Activated CD8-positive, alpha-beta memory T cell treated with anti-CD3 and anti-CD28 coated beads, Interleukin-2, amount 50 U/mL, for 48 hours (primary cell): ENCODE data around the gene ZSWIM3.
"Not testable (repeated sequence)": the region's sequence is repeated elsewhere in the genome, so short reads cannot be mapped to it uniquely, and the experiment has no call there.

Experiments
- DNase-seq: peaks from one replicate; pipeline ENCODE4 v3.0.0-alpha.2; 2020

The ZSWIM3 gene

DNA sequence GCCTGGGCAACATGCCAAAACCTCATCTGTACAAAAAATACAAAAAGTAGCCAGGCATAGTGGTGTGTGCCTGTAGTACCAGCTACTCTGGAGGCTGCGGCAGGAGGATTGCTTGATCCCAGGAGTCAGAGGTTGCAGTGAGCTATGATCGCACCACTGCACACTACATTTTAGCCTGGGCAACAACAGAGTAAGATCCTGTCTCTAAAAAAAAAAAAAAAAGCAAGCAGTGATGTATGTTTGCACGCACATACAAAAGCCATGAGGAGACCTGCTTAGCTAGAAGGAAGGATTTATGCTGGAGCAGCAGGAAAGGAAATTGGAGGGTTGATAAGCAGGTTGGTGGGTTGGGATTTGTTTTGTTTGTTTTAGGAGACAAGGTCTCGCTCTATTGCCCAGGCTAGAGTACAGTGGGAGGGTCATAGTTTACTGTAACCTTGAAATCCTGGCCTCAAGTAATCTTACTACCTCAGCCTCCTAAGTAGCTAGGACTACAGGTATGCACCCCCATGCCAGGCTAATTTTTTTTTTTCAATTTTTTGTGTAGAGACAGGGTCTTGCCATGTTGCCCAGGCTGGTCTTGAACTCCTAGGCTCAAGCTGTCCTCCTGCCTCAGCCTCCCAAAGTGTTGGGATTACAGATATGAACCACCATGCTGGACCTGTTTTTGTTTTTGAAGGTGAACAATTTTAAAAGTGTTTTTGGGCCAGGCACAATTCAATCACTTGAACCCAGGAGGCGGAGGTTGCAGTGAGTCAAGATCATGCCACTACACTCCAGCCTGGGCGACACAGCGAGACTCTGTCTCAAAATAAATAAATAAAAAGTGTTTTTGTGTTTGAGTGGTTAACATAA lies 4.0 kb downstream of the ZSWIM3 start:
- DNase-seq, result no peak

DNA sequence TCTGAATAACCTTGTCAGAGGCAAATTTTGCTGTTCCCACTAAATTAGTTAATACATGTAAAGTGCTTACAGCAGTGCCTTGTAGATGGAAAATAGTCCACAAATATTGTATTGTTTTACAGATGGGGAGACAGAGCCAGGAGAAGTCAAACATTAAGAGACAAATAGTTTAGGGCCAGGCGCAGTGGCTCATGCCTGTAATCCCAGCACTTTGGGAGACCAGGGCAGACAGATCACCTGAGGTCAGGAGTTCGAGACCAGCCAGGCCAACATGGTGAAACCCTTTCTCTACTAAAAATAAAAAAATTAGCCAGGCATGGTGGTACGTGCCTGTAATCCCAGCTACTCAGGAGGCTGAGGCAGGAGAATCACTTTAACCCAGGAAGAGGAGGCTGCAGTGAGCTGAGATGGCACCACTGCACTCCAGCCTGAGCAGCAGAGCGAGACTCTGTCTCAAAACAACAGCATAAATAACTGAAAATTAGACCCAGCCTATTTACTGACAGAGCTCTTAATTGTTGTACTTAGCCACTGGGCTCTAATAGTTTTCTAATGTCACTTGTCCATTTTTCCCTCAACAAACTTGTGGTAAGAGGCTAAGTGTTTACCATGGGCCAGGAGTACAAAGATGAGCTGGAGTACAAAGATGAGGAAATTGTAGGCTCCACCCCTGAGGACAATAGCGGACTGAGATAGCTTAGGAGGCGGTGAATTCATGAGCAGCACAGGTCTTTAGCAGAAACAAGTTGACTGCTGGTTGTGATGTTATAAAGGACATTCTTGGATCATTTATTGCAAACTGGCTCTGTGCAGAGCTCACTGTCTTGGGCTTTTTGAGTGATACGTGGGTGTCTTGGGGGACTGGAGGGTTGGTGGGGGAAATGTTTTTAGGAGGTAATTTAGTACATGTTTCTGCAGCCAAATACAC lies 6.4 kb downstream of the ZSWIM3 start:
- no peak for DNase-seq

DNA sequence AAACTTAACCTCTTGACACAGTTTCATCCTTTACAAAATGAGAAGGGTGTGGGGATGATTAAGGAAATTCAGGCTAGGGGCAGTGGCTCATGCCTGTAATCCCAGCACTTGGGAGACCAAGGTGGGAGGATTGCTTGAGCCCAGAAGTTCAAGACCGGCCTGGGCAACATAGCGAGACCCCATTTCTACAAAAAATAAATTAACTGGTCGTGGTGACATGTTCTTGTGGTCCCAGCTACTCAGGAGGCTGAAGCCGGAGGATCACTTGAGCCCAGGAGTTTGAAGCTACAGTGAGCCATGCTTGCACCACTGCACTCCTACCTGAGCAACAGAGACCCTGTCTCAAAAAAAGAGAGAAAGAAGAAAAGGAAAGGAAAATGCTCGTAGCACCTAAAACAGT lies 9.0 kb downstream of the ZSWIM3 start:
- no peak for DNase-seq

DNA sequence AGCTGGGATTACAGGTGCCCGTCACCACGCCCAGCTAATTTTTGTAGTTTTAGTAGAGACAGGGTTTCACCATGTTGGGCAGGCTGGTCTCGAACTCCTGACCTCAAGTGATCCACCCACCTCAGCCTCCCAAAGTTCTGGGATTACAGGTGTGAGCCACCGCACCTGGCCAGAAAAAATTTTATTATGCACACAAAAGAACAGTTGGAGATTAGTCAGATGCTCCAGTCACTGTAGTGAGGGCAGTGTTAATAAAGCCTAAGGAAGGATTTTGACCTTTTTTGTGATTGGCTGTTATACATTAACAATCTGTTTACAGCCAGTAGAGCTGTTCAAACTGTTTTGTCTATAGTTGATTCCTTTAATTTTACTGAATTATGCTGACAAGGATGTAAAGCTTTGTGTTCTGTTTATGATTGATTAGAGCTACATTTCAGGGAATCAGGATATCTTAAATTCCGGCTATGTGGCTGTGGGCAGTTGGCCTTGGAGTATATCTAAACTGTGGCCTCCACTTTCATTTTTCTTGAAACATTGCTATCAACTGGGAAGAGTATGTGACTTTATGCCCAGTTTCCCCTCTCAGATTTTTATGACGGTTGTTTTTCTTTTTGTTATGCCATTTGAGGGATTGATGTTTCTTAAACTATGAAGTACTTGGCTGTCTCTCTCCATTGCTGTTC lies 9.9 kb downstream of the ZSWIM3 start:
- DNase-seq, result no peak

DNA sequence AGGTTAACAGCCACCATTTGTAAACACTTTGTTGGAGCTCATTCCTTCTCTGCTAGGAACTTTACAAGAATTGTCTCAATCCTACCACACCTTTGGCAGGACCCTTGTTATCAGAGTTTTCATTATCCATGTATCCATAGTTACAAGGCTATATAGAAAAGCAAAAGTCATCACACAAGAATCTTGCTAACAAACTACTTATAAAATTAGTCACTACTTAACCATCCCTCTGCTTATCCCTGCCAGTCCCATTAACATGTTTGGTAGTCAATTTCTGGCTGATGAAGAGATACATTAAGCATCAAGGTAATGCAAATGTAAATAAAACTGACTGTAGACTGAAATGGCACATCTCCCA lies 10.4 kb downstream of the ZSWIM3 start:
- DNase-seq, result no peak

DNA sequence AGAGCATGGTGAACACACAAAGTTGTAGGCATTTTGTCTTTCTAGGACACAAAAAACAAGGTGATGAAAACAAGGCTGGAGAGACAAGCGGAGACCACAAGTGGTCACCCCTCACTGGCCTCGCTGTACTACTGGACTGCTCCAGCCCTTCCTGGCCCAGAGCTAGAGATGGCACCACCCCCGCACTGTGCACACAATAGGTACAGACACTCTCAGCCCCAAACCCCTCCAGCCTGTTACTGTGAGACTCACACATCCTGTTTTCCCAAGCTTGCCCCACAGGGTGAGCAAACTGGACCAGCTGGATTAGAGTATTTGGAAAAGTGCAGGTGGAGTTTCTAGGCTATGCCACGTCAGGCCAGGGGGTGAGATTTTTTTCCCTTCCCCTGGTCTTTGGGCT lies 15.2 kb downstream of the ZSWIM3 start:
- DNase-seq, result no peak

DNA sequence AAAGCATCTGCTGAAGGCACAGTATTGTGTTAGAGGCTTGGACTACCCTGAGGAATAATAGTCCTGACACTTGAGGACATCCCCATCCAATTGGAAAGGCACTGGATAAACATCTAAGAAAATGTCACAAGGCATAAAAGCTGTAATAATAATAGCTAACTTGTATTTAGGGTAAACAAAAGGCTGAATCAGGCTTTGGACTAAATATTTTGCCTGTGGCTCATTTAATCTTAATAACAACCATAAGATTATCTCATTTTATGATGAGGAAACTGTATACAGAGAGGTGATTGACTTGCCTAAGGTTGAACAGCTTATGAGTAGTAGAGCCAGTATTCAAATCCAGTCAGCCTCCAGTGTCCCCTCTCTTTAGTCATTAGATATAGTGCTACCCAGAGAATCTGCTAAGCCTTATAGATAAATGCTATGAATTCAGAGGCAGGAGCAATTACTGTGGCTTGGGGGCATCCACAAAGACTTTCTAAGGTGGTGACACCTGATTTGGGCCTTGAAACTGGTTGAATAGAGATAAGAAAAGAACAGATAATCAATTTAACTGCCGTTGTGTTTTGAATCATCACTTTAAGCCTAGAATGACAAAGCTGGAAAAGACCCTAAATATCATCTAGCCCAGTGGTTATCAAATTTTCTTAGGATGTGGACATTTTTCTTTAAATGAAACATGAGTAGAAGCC lies 16.1 kb downstream of the ZSWIM3 start:
- no peak for DNase-seq

DNA sequence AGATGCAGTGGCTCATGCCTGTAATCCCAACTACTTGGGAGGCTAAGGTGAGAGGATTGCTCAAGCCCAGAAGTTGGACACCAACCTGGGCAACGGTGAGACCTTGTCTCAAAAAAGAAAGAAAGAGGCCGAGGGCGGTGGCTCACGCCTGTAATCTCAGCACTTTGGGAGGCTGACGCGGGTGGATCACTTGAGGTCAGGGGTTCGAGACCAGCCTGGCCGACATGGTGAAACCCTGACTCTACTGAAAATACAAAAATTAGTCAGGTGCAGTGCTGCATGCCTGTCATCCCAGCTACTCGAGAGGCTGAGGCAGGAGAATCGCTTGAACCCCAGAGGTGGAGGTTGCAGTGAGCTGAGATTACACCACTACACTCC lies 16.7 kb downstream of the ZSWIM3 start:
- not testable (repeated sequence) for DNase-seq

DNA sequence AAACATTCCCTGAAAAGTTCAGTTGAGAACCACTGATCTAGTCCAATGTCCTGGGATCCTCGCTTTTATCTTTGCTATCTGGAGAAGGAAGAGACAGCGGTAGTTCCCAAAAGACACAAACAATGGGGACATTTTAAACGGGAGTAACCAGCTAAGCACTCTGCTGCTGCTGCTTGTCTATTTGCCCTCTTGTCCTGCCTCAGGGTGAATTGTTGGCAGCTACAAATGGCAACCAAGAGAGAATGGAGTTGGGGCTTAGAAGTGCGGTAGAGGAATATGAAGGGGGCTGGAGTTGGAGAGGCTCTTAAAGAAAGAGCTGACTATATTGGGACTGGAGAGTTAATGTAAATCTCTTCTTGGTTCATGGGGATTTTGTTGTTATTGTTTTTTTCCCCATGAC lies 17.2 kb downstream of the ZSWIM3 start:
- no peak for DNase-seq

DNA sequence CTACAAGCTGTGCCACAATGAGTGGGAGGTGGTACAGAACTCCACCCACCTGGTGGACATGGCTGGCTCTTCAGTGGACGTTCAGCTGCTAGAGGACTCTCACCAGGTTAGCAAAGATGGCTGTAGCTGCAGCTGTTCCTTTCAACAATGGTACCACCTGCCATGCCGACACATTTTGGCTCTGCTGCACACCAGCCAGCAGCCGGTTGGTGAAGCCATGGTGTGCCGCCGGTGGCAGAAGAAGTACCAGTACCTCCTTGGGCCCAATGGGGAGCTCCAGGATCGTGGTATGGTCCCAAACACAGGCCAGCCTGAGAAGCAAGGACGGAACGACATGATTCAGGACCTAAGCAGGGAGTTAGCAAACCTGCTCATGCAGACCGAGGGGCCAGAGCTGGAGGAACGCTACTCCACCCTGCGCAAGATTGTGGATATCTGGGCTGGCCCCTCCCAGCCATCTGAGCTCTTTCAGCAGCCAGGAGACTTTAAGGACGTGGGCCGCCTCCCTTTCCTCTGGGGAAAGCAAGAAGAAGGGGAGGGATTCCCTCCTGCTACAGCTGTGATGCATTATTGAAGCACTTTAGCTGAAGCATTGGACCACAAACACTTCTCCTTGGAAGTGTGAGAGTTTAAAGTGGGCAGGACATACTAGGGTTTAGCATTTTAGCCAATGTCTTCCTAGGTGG lies 20.8 kb downstream of the ZSWIM3 start:
- no peak for DNase-seq

DNA sequence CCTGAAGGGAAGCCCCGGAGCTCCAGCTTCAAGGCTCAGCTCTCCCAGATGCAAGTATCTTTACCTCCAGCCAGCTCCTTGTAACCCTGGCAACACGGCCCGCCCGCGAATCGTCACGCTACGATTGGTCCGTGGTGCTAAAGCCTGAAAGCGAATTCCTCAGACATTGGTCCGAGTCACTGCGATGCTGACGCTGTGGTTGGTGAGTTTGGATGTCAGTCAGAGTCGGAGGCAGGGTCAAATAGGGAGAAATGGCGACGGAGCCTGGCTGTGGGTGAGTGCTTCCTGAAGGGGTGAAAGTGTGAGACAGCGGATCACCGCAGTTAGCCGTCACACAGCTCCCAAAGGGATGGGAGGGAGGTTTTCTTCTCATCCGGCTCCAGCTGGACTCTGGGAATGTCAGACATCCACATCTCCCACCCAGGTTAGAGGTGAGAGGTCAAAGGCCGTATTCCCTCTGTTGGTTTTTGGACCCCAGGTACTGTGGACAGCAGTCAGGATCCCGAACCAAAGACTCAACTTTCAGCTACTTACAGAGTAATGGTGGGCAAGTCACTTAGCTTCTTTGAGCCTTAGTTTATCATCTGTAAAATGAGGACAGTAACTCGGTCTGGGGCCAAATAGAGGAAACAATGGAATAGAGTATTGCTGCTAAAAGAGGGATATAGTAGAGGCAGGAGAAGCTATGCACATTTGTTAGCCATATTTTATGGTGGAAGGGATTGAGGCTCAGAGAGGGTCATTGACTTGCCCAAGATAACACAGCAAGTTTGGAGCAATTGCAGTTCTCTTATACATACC lies 23.8 kb downstream of the ZSWIM3 start, which contains the start of gene ZSWIM1:
Gene ZSWIM1 (plus strand): TSS at position 240 of the 801 bp plus-strand sequence. CDS start 1,366 bp downstream, outside the sequence.
- peak; percentile 99 for DNase-seq

DNA sequence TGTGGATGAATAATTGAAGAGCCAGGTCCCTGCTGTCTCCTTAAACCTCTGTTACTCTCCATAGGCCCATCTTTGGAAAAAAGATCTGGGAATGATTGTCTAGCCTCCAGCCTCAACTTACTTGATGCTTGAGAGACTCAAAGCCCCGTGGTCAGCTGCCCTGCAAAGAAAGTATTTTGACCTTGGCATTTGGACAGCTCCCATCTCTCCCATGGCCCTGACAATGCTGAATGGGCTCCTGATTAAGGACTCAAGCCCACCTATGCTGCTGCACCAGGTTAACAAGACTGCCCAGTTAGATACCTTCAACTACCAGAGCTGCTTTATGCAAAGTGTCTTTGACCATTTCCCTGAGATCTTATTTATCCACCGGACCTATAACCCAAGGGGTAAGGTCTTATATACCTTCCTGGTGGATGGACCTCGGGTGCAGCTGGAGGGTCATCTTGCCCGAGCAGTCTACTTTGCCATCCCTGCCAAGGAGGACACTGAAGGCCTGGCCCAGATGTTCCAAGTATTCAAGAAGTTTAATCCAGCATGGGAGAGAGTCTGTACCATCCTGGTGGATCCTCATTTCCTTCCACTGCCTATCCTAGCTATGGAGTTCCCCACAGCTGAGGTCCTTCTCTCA lies 25.2 kb downstream of the ZSWIM3 start:
- no peak for DNase-seq

DNA sequence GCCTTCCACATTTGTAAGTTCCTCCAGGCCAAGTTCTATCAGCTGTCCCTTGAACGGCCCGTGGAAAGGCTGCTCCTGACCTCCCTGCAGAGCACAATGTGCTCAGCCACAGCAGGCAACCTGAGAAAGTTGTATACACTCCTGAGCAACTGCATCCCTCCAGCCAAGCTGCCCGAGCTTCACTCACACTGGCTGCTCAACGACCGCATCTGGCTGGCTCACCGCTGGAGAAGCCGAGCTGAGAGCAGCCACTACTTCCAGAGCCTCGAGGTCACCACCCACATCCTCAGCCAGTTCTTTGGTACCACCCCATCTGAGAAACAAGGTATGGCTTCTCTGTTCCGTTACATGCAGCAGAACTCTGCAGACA lies 25.7 kb downstream of the ZSWIM3 start:
- DNase-seq, result no peak

DNA sequence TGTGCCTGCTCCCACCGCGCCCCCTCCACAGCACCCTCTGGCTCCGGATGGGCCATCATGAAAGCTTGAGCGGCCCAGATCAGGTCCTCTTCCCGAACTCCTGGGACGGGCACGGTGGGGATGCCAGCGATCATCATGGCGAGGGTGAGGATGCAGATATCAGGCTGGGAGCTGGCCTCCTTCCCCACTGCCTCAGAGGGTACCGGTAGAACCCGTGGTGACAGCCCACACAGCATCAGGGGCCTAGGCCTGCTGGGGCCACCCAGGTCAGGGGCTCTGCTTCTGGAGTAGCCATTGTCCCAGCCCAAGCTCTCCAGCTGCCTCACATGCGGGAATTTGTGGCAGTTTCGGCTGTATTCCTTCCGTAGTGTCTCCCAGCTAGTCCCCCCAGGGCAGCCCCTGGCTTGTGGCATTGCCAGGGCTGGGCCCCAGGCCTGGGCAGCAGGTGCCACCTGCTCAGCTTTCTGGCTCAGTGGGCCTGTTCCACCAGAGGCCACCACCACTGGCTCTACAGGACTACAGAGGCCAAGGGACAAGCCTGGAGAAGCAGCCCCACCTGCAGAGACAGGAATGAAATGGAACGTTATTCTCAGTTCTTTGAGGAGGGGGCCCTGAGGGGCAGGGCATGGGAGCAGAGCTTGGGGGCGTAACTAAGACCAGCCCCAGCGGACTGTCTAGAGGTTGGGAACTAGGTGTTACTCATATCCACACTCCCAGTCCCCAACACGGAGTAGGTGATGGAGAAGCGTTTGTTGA lies 29.4 kb downstream of the ZSWIM3 start:
- no peak for DNase-seq

DNA sequence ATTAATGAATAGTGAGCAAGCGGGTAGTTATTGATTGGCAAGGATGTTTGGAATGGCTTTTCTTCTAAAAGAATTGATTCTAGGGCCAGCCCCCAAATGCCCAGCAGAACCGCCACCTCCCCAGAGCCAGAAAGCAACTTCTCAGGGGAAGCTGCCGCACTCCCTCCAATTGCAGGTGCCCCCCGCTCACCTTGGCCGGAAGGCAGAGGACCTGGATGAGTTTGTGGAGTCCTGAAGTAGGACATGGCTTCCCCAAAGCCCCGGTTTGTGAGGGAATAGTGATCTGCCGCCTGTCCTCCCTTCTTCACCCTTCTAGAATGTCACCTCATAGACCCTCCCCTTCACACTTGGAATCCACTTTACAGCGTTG lies 29.9 kb downstream of the ZSWIM3 start, which contains the start of gene SPATA25:
Gene SPATA25 (minus strand): TSS at position 277 of the 370 bp plus-strand sequence. CDS start 32 bp downstream, at position 245.
- no peak for DNase-seq

DNA sequence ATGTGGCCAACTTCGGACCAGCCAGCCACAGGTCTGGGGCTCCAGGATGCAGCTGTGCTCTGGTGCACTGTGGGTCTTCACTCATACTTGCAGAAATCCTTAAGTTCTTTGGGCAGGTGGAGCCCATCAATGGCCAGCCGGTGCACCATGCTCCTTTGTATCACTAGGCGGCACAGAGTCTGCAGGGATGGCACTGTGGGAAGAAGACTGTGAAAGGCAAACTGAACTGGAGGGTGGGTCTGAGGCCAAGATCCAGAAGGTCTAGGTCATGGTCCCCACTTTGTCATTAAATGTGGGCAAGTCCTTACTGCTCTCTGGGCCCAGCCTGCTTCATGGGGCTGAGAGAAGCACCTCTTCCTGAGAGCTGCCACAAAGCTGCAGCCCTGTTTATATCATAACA lies 31.3 kb downstream of the ZSWIM3 start:
- no peak for DNase-seq

DNA sequence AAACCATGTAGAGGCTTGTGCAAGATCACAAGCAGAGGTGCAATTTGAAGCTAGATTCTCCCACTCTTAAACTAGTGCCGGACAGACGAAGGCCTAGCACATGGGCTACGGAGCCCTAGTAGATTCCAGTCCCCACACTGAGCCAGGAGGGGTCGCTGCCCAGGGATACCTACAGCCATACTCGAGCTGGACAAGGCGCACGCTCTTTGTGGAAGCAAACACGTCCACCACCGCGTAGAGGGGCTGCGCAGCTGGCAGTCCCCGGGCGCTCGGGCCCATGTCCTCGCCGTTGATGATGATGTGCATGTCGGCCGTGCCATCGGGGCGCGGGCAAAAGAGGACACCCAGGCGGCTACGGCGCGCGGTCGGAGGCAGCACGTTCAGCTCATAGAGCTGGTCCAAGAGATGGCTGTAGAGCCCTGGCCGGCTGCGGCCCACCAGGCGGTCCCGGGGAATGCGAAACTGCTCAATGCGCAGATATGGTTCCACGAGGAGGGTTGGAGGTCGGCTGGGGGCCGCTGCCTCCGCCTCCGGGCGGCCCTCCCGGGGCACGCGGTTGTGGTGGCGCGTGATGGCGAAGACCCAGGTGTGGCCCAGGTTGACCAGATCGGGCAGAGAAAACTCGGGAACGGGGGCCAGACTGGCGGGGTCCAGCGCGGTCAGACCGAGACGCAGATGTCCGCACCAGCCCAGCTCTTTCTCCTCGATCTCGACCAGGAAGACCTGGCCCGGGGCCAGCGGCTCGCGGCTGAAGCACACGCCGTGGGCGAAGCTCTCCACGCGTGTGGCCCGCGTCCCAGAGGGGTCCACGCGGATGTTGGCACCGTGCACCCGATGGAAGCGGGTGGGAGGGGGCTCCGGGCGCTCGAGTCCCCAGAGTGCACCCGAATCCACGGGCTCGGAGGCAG lies 32.9 kb downstream of the ZSWIM3 start:
- peak; percentile 78 for DNase-seq
